ENCODE results near the gene SMIM20.

- no peak for TF ChIP-seq YY1 (IDR thresholded peaks at IDR 0.05; ENCODE audit: insufficient read depth, insufficient read length)
- TF ChIP-seq SUZ12 (IDR thresholded peaks at IDR 0.05; ENCODE audit: extremely low read depth, insufficient read depth, insufficient read length) = no peak
- no peak for TF ChIP-seq ZNF274 (IDR thresholded peaks at IDR 0.05; ENCODE audit: low read depth, low read length)
Observed at GRCh38 chr4:25873632-25874129, 40.3 kb upstream of the SMIM20 start.
